Measurements from ENCODE around the gene HSPBP1.

GRCh38 chr19:55223291-55224037 lies 56.4 kb downstream of the HSPBP1 start:
- TF ChIP-seq KLF13 (tag; IDR thresholded peaks at IDR 0.05; ENCODE audit: borderline replicate concordance, low read depth) (no peak), SP1 (CRISPR knock-in tag; IDR thresholded peaks at IDR 0.05) (no peak), TFAM (CRISPR knock-in tag; conservative IDR thresholded peaks at IDR 0.05) (no peak), POLR2AphosphoS5 (IDR thresholded peaks at IDR 0.05; ENCODE audit: control insufficient read depth, insufficient read depth, low read depth, low read length) (no peak)
